Urinary bladder (tissue), 4 donors: ENCODE measurements around the gene NAA25. TPM values are rescaled to one million over a fixed set of nuclear protein-coding genes. Genes with fewer than 3 reads are reported as not detected.

ENCODE experiments used
- DNase-seq: peaks from one replicate; pipeline ENCODE4 v3.0.0-alpha.2; 2015; ENCODE audit errors: extremely low spot score
- H3K27ac ChIP-seq: one replicate; pipeline ENCODE4 v1.5.1; 2013; ENCODE audit warnings: low read depth, mild to moderate bottlenecking, moderate library complexity
- H3K36me3 ChIP-seq: one replicate; pipeline ENCODE4 v1.6.1; 2013; ENCODE audit warnings: mild to moderate bottlenecking, moderate library complexity; ENCODE audit not compliant: insufficient read depth
- H3K4me1 ChIP-seq: one replicate; pipeline ENCODE4 v1.6.1; 2013; ENCODE audit warnings: mild to moderate bottlenecking, moderate library complexity; ENCODE audit not compliant: insufficient read depth
- H3K4me3 ChIP-seq: one replicate; pipeline ENCODE4 v1.5.1; 2013; ENCODE audit warnings: low read depth, low read length
- WGBS: extraction: QIAGEN DNeasy Blood & Tissue Kit; methylation state at CpG from one replicate; pipeline ENCODE4 v1.1.7; 2013; 5-methylcytosine and 5-hydroxymethylcytosine counted together
- polyA plus RNA-seq: library from polyadenylated mRNA; stranded (reverse); fragments of 200-250 nt; gene quantifications from one replicate; pipeline ENCODE4 v1.2.3, GENCODE V29; 2013
- total RNA-seq: library from RNA; depleted of rRNA; stranded (reverse); fragments of >200 nt; gene quantifications from one replicate; pipeline ENCODE4 v1.2.3, GENCODE V29; 2014
- donor health status: healthy with polysubstance abuse.
- donor health status: healthy.

NAA25 gene
- total RNA-seq (48.6 TPM), polyA plus RNA-seq (7.3 TPM)

DNA sequence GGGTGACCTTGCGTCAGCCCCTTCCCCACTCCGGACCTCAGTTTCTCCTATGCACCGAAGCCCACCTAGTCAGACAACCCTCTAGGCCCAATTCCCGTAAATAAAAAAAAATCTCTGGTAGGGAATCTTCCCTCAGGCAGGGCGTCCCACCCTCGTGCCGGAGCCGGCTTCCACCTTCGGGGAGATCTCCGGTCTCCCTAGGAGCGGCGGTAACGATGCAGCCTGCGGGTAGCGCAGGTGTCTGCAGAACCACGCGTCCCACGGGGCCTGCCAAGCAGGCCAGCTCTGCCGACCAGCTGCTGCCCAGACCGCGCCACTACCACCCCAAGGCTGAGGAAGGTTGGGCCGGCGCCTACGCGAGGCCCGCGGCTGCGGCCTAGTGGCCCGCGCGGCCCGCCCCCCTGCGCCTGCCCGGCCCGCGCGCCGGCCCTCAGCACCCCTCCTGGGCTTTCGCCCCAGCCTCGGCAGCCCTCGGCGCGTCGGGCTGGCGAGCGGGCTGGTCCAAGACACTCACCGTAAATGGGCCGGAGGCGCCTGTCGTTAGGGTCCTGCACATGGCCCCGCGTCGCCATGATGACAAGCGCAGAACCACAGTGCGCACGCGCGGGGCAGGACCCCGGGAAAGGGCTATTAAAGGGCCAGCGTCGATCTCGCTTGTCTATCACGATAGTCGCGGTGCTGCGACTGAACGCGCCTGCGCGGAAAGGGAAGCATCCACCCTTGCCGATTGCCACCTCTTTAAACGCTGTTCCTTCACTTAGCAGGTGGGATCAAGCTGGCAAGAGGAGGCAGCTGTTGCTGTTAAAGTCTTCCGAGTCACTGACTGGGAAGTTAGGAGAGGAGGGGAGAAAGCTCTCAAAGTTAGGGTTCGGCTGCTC is at the start of gene NAA25:
Gene NAA25 (minus strand): TSS at position 582 of the 878 bp plus-strand sequence. CDS start 10 bp downstream, at position 572.
- H3K27ac ChIP-seq = peak within 1 kb of the TSS; percentile 90
- H3K36me3 ChIP-seq = no peaks in the 10 kb centered on the region
- H3K4me1 ChIP-seq = no peaks in the 10 kb centered on the region
- H3K4me3 ChIP-seq = peak within 1 kb of the TSS; percentile 92
- WGBS = under 1% methylated on average over 74 of the region's 74 CpGs
- peak; percentile 71 for DNase-seq

DNA sequence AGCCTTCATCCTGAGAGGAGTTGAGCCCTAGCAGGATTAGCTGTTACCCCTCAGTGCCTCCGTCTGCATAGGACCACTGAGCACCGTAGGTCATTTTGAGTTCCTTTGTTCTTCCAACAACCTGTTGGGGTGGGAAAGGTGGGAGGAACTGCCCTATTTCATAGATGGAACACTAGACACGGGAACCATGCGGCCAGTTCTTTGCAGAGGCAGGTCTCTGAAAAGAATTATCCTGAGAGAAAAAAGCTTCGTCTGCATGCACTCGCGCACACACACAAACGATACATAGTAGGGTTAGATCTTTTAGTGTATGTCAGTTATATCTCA is 45.3 kb upstream of the NAA25 start:
- DNase-seq = no peak
- no peak overlapping the region for H3K27ac ChIP-seq
- no peak overlapping the region for H3K4me3 ChIP-seq
- H3K36me3 ChIP-seq = peaks cover 7% of the 10 kb centered on the region
- WGBS = 95% methylated on average over 8 of the region's 8 CpGs
- H3K4me1 ChIP-seq = no peaks in the 10 kb centered on the region

DNA sequence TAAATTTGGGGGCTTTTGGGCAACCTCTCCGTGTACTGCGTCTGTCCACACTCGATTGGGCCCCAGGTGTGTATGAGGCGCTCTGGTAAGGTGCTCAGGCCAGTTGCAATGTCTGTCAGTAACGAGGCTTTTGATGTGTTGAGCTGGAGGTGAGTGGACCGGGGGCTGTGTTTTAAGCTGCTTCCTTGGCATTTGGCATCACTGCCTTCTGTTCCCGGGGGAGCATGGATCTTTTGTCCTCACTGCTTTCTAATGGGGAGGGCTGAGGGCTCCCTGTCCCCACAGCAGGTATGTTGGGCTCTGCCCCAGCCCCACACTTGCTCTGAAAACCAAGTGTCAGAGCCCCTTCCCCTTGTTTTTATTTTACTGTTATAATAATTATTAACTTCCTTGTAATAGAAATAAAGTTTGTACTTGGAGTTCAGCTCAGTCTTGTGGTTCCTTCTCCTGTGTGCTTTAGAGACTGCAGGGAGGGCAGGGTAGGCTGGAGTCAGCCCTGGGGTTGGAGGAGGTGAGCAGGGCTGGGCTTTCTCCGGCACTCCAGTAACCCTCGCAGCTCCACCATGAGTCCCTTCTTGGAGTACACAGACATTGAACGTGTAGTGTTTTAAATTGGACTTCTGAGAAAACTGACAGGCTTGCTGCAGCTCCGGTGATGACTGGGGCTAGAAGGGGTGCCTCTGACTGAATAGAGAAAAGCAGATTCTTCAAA is 44.8 kb upstream of the NAA25 start:
- DNase-seq = no peak
- Histone ChIP-seq H3K4me1 (no peaks in the 10 kb centered on the region), H3K36me3 (peaks cover 7% of the 10 kb centered on the region), H3K27ac (no peak overlapping the region), H3K4me3 (no peak overlapping the region)
- 86% methylated on average over 11 of the region's 11 CpGs for WGBS

DNA sequence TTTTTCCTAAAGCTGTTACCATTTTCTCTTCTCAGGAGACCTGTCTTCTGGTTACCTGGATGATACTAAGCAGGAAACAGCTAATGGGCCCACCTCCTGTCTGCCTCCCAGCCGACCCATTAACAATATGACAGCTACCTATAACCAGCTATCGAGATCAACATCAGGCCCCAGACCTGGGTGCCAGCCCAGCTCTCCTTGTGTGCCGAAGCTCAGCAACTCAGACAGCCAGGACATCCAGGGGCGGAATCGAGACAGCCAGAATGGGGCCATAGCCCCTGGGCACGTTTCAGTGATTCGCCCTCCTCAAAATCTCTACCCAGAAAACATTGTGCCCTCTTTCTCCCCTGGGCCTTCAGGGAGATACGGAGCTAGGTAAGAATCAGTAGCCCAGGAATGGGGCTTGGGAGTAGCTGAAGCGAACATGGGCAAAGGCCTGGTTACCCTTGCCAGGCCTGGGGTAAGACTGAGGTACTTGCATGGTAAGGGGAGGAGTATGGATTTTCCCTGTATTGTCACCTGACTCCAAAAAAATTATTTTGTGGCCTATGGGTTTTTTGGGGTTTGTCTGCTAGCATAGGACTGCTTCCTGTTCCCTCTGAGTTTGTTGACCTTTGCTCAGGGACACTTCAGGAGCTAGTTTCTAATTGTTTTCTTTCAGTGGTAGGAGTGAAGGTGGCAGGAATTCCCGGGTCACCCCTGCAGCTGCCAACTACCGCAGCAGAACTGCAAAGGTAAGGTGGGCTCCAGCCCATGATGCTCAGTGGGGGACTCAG is 43.4 kb upstream of the NAA25 start:
- peaks cover 7% of the 10 kb centered on the region for H3K36me3 ChIP-seq
- no peak overlapping the region for H3K27ac ChIP-seq
- no peak for DNase-seq
- 94% methylated on average over 11 of the region's 11 CpGs for WGBS
- no peak overlapping the region for H3K4me3 ChIP-seq
- no peaks in the 10 kb centered on the region for H3K4me1 ChIP-seq

DNA sequence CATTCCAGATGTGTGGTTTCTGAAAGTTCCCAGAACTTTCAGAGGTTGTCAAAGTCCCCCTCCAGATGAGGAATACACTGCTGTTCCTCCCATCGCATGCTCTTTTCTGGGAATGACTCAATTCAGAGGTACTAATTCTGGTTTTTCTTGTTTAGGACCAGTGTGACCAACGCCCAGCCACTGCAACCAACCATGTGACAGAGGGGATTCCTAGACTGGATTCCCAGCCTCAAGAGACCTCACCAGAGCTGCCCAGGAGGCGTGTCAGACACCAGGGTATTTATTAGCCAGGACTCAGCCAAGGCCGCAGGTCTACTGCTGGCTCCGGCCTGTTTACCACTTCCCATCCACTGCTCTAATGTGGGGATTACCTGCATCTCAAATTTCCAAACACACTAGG is 41.0 kb upstream of the NAA25 start:
- H3K36me3 ChIP-seq = peaks cover 10% of the 10 kb centered on the region
- WGBS = 80% methylated on average over 5 of the region's 5 CpGs
- H3K27ac ChIP-seq = no peak overlapping the region
- no peaks in the 10 kb centered on the region for H3K4me1 ChIP-seq
- no peak for DNase-seq
- H3K4me3 ChIP-seq = no peak overlapping the region

DNA sequence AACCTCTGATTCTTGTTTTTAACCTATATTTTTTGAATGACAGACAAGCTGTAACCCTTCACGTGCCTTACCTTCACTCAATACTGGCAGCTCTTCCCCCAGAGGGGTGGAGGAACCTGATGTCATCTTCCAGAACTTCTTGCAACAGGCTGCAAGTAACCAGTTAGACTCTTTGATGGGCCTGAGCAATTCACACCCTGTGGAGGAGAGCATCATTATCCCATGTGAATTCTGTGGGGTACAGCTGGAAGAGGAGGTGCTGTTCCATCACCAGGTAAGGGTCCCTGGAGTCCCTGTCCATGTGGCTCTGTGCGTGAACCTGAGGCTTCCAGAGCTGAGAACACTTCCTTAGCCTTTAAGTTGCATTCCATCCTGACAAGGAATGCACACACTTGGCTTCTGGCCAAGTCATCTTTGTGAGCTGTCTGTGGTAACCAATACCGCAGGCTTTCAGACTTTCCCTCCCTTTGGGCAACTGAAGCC is 39.5 kb upstream of the NAA25 start:
- WGBS = 63% methylated on average over 3 of the region's 3 CpGs

DNA sequence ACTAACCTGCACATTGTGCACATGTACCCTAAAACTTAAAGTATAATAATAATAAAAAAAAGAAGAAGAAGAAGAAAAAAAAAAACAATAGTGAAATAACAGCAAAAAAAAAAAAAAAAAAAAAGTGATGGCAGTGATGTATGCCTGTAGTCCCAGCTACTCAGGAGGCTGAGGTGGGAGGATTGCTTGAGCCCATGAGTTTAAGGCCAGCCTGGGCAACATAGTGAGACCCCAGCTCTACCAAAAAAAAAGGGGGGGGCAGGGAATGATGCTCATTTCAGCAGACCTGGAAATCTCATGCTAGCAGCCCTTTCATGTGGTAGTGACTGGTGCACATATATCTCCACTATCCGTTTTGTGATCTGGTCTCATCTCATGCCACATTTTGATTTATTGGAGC is 37.5 kb upstream of the NAA25 start:
- H3K4me3 ChIP-seq = no peak overlapping the region
- no peak overlapping the region for H3K27ac ChIP-seq
- H3K36me3 ChIP-seq = peaks cover 6% of the 10 kb centered on the region
- no peaks in the 10 kb centered on the region for H3K4me1 ChIP-seq
- 90% methylated on average over 1 of the region's 1 CpG for WGBS
- DNase-seq = no peak

More for the DNA sequence above, 39.5 kb upstream of the NAA25 start:
- Histone ChIP-seq H3K4me3 (no peak overlapping the region), H3K36me3 (peaks cover 8% of the 10 kb centered on the region), H3K27ac (no peak overlapping the region), H3K4me1 (no peaks in the 10 kb centered on the region)
- DNase-seq = no peak

DNA sequence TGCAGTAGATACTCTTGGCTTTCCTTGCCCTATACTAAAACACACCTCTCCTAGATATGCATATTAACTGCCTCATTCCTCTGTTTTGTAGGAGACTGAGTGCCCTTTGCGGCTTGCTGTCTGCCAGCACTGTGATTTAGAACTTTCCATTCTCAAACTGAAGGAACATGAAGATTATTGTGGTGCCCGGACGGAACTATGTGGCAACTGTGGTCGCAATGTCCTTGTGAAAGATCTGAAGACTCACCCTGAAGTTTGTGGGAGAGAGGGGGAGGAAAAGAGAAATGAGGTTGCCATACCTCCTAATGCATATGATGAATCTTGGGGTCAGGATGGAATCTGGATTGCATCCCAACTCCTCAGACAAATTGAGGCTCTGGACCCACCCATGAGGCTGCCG is 32.1 kb upstream of the NAA25 start:
- no peak overlapping the region for H3K27ac ChIP-seq
- H3K4me3 ChIP-seq = no peak overlapping the region
- no peaks in the 10 kb centered on the region for H3K4me1 ChIP-seq
- peaks cover 4% of the 10 kb centered on the region for H3K36me3 ChIP-seq
- no peak for DNase-seq
- WGBS = 92% methylated on average over 5 of the region's 5 CpGs

DNA sequence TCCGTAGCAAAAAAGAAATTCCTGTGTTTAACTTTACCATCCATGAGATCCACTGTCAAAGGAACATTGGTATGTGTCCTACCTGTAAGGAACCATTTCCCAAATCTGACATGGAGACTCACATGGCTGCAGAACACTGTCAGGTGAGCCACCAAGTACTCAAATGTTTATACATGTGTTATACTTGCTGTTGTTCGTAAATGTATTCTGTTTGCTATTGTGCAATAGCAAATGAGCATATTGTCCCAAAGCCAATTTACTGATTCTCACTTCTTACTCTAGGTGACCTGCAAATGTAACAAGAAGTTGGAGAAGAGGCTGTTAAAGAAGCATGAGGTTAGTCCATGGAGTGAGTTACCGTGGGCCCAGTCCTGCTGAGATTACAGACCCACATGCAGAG is 26.1 kb upstream of the NAA25 start:
- no peaks in the 10 kb centered on the region for H3K4me1 ChIP-seq
- no peak for DNase-seq
- 92% methylated on average over 3 of the region's 3 CpGs for WGBS
- H3K27ac ChIP-seq = no peak overlapping the region
- peaks cover 3% of the 10 kb centered on the region for H3K36me3 ChIP-seq
- no peak overlapping the region for H3K4me3 ChIP-seq

DNA sequence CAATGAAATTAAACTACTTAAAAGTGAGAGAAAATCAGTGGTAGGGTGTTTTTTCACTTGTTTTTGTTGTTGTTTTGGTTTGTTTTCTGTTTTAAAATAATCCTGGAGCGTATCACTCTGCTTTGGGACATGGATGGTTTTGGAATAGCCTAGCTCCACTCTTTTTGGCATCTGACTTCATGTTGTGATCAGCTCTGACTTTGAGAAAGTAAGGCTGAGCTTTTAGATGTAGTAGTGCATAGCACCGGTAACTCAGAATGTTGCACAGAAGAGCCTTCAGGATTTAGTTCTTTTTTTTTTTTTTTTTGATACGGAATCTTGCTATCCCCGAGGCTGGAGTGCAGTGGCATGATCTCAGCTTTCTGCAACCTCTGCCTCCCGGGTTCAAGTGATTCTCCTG is 24.8 kb upstream of the NAA25 start:
- 92% methylated on average over 5 of the region's 5 CpGs for WGBS
- Histone ChIP-seq H3K4me1 (no peaks in the 10 kb centered on the region), H3K27ac (no peak overlapping the region), H3K36me3 (peaks cover 3% of the 10 kb centered on the region), H3K4me3 (no peak overlapping the region)
- no peak for DNase-seq

DNA sequence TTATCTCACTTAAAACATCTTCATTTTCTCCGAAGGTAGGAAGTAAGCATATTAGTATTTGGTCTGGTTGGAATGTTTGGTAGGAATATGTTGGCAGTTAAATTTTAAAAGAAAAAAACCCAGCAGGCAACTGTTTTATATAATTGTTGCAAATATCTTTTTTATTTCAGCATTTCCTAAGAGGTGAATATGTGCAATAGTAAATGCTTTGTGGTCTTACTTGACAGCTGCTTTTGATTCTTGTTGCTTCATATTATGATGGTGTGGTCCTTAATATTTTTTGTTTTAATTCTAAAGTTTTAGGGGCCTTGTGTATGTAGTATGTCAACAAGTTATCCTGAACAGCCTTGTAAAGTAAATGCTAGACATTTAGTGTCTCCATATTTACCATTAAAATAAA is 23.1 kb upstream of the NAA25 start:
- Histone ChIP-seq H3K27ac (no peak overlapping the region), H3K4me3 (no peak overlapping the region), H3K4me1 (peaks cover 1% of the 10 kb centered on the region), H3K36me3 (peaks cover 3% of the 10 kb centered on the region)
- no peak for DNase-seq
- WGBS = 74% methylated on average over 1 of the region's 1 CpG

DNA sequence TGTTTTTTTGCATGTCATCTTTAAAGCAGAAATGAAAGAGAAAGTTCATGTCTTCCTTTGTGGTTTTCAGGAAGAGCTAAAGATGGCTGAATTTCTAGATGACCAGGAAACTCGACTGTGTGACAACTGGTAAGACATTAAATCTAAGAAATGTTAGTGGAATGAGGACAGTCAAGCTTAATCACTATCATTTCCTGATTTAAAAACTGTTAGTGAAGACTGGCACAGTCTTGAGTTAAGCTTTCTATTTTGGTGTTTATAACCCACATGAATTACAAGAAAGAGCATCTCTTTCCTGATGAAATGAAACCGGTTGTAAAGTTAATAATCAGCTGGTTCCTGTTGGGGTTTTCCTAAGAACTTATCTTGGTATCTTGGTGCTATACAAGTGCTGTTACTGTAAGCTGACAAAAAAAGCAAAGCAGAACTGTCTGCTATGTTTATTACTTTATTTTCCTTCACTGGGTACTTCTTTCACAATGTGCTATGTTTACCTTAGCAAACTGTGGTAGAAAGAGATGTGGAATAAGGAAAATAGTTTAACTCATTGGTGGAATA is 21.9 kb upstream of the NAA25 start:
- H3K4me3 ChIP-seq = peak overlapping the region; percentile 9
- H3K4me1 ChIP-seq = peaks cover 1% of the 10 kb centered on the region

DNA sequence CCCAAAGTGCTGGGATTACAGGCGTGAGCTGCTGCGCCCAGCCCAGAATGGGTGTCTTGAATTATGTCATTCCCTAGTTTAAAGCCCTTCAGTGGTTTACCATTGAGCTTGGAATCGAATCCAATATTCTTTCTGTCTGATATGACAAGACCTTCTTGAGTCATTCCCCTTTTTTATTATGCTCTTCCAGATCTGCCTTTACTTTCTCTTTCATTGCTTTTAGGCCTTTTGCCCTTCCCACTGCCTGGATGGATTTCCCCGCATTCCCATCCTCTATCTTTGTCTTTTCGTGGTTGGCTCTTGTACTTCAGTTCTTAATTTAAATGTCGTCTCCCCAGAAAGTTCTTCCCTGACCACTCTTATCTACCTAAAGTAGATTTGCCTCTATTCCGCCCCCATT is 18.3 kb upstream of the NAA25 start:
- H3K27ac ChIP-seq = no peak overlapping the region
- 81% methylated on average over 7 of the region's 7 CpGs for WGBS
- H3K4me3 ChIP-seq = no peak overlapping the region
- DNase-seq = no peak
- no peaks in the 10 kb centered on the region for H3K36me3 ChIP-seq
- peaks cover 1% of the 10 kb centered on the region for H3K4me1 ChIP-seq

More for the DNA sequence above, 21.9 kb upstream of the NAA25 start:
- DNase-seq = no peak
- WGBS = 9% methylated on average over 2 of the region's 2 CpGs
- H3K27ac ChIP-seq = peak overlapping the region; percentile 38
- no peaks in the 10 kb centered on the region for H3K36me3 ChIP-seq
